HEK293 (cell line): ENCODE measurements around the gene NMNAT3.

Experiments
- CTCF ChIA-PET: fragments of 350-600 bp; formaldehyde crosslinking; extraction: SDS; loops from one replicate; lab custom pipeline; 2021; ENCODE audit warnings: antibody characterized with exemption; lab: Yijun Ruan, JAX
- POLR2A ChIA-PET: fragments of 300-600 bp; formaldehyde crosslinking; extraction: SDS; loops from one replicate; lab custom pipeline; 2020; ENCODE audit warnings: antibody characterized with exemption, inconsistent platforms; lab: Yijun Ruan, JAX
- H3K27ac ChIP-seq: fragments of 200-500 bp; sonication (Bioruptor generic); 2 replicates; pipeline ENCODE4 v1.5.1; 2014; ENCODE audit warnings: low read depth, low read length, control low read depth, inconsistent platforms; ENCODE audit errors: extremely low read depth
- H3K36me3 ChIP-seq, 2 experiments: fragments of 200-500 bp in 1 of 2; sonication (Bioruptor generic) in 1 of 2; 1 replicate in 1 of 2; 2 replicates in 1 of 2; pipeline ENCODE4 v1.5.1; 2014 to 2017; ENCODE audit warnings: inconsistent platforms in 2 of 2, low read length in 2 of 2; ENCODE audit not compliant: control insufficient read depth in 2 of 2, insufficient read depth in 1 of 2
- H3K4me1 ChIP-seq: fragments of 200-500 bp; sonication (Bioruptor generic); 2 replicates; pipeline ENCODE4 v1.5.1; 2014; ENCODE audit warnings: mild to moderate bottlenecking, low read length, inconsistent platforms; ENCODE audit not compliant: control insufficient read depth, insufficient read depth
- H3K4me3 ChIP-seq: 2 replicates; pipeline ENCODE4 v1.5.1; 2011; ENCODE audit warnings: low read depth, mild to moderate bottlenecking, control low read depth, low read length, moderate library complexity
- H3K9me3 ChIP-seq: fragments of 200-500 bp; sonication (Bioruptor generic); 2 replicates; pipeline ENCODE4 v1.5.1; 2014; ENCODE audit warnings: low read depth, low read length, inconsistent platforms; ENCODE audit not compliant: control insufficient read depth, insufficient read depth
- BCL11B ChIP-seq: fragments of 450-650 bp; formaldehyde crosslinking; IDR thresholded peaks from 2 replicates; pipeline ENCODE4 v1.5.1; 2016; ENCODE audit warnings: low read depth, missing biosample characterization, missing genetic modification characterization
- FEZF1 ChIP-seq: fragments of 450-650 bp; formaldehyde crosslinking; IDR thresholded peaks from 2 replicates; pipeline ENCODE4 v1.5.1; 2016; ENCODE audit warnings: missing biosample characterization, missing genetic modification characterization
- KLF7 ChIP-seq: fragments of 450-650 bp; formaldehyde crosslinking; IDR thresholded peaks from 2 replicates; pipeline ENCODE4 v1.5.1; 2016; ENCODE audit warnings: missing biosample characterization, missing genetic modification characterization, borderline replicate concordance
- OSR2 ChIP-seq: fragments of 450-650 bp; formaldehyde crosslinking; IDR thresholded peaks from 2 replicates; pipeline ENCODE4 v1.5.1; 2016; ENCODE audit warnings: missing biosample characterization, missing genetic modification characterization
- PRDM1 ChIP-seq: fragments of 450-650 bp; formaldehyde crosslinking; IDR thresholded peaks from 2 replicates; pipeline ENCODE4; 2016; ENCODE audit warnings: missing biosample characterization, missing genetic modification characterization
- SP2 ChIP-seq: fragments of 450-650 bp; formaldehyde crosslinking; IDR thresholded peaks from 2 replicates; pipeline ENCODE4 v1.5.1; 2016; ENCODE audit warnings: missing biosample characterization, missing genetic modification characterization
- TCF7L2 ChIP-seq: IDR thresholded peaks from 2 replicates; pipeline ENCODE4 v1.6.1; 2011; ENCODE audit warnings: low read depth, mild to moderate bottlenecking, inconsistent platforms, low read length, moderate library complexity, borderline replicate concordance
- ZNF10 ChIP-seq: fragments of 450-650 bp; formaldehyde crosslinking; IDR thresholded peaks from 2 replicates; pipeline ENCODE4 v1.5.1; 2017; ENCODE audit warnings: missing biosample characterization, missing genetic modification characterization
- ZNF121 ChIP-seq: fragments of 450-650 bp; formaldehyde crosslinking; IDR thresholded peaks from 2 replicates; pipeline ENCODE4 v1.5.1; 2016; ENCODE audit warnings: missing biosample characterization, missing genetic modification characterization
- ZNF391 ChIP-seq: fragments of 450-650 bp; formaldehyde crosslinking; IDR thresholded peaks from 2 replicates; pipeline ENCODE4 v1.5.1; 2016; ENCODE audit warnings: low read depth, missing biosample characterization, missing genetic modification characterization, borderline replicate concordance
- ZNF514 ChIP-seq: fragments of 450-650 bp; formaldehyde crosslinking; IDR thresholded peaks from 2 replicates; pipeline ENCODE4 v1.5.1; 2016; ENCODE audit warnings: missing biosample characterization, missing genetic modification characterization
- ZNF544 ChIP-seq: fragments of 450-650 bp; formaldehyde crosslinking; IDR thresholded peaks from 2 replicates; pipeline ENCODE4 v1.5.0; 2017; ENCODE audit warnings: missing biosample characterization, missing genetic modification characterization
- ZNF571 ChIP-seq: fragments of 450-650 bp; formaldehyde crosslinking; IDR thresholded peaks from 2 replicates; pipeline ENCODE4 v1.5.0; 2017; ENCODE audit warnings: missing biosample characterization, missing genetic modification characterization
- ZNF600 ChIP-seq: fragments of 450-650 bp; formaldehyde crosslinking; IDR thresholded peaks from 2 replicates; pipeline ENCODE4 v1.5.1; 2016; ENCODE audit warnings: missing biosample characterization, missing genetic modification characterization
- ZNF791 ChIP-seq: fragments of 450-650 bp; formaldehyde crosslinking; IDR thresholded peaks from 2 replicates; pipeline ENCODE4 v1.5.1; 2016; ENCODE audit warnings: missing biosample characterization, missing genetic modification characterization
- TF ChIP-seq, protein P1 (sequence below): fragments of 450-650 bp; formaldehyde crosslinking; IDR thresholded peaks from 2 replicates; pipeline ENCODE4 v1.5.1; 2016; ENCODE audit warnings: missing biosample characterization, missing genetic modification characterization
- TF ChIP-seq, protein P2 (sequence below): fragments of 450-650 bp; formaldehyde crosslinking; IDR thresholded peaks from 2 replicates; pipeline ENCODE4 v1.5.1; 2017; ENCODE audit warnings: missing biosample characterization, missing genetic modification characterization
- TF ChIP-seq, protein P3 (sequence below): fragments of 450-650 bp; formaldehyde crosslinking; IDR thresholded peaks from 2 replicates; pipeline ENCODE4 v1.5.1; 2016; ENCODE audit warnings: missing biosample characterization, missing genetic modification characterization, borderline replicate concordance
- TF ChIP-seq, protein P4 (sequence below): fragments of 450-650 bp; formaldehyde crosslinking; IDR thresholded peaks from 2 replicates; pipeline ENCODE4 v1.5.1; 2016; ENCODE audit warnings: missing biosample characterization, missing genetic modification characterization
- TF ChIP-seq, protein P5 (sequence below): fragments of 450-650 bp; formaldehyde crosslinking; IDR thresholded peaks from 2 replicates; pipeline ENCODE4 v1.5.1; 2017; ENCODE audit warnings: missing biosample characterization, missing genetic modification characterization

NMNAT3 gene

DNA sequence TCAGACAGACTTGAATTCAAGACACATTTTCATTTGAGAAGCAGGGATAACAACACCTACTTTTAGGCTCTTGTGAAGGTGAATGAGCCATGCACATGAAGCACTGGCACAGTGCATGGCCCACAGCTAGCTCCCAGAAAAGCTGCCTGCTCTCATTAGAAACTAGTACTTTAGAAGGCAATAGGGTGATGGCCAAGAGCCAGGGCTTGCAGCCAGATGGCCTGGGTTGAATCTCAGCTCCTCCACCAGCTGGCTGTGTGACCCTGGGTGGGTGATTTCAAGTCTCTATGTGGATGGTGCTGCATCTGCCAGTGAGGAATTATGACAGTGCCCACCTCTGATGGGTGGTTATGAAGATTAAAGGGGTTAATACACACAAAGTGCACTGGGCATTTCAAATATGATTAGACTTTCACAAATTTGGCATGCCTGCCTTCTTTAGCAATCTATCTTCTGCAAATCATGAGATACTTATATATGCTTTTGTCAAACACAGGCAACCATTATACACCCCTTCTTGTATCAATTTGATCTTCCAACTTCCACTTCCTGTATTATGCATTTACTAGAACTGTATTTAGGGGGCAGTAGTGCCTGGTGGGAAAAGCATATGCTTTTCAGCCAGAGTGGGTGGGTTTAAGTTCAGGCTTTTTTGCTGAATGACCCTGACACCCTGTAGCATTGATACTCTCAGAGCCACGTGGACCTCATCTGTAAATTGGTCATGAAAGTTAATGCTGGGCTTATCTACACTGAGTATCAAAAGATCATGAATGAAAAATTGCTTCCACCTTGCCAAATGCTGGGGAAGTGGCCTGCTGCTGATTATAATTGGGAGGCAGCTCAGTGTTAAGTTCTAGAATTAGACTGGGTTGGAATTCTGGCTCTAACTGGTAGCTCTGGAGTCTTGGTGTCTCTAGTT lies 103.5 kb downstream of the NMNAT3 start (continued):
- TF ChIP-seq, protein P1, sequence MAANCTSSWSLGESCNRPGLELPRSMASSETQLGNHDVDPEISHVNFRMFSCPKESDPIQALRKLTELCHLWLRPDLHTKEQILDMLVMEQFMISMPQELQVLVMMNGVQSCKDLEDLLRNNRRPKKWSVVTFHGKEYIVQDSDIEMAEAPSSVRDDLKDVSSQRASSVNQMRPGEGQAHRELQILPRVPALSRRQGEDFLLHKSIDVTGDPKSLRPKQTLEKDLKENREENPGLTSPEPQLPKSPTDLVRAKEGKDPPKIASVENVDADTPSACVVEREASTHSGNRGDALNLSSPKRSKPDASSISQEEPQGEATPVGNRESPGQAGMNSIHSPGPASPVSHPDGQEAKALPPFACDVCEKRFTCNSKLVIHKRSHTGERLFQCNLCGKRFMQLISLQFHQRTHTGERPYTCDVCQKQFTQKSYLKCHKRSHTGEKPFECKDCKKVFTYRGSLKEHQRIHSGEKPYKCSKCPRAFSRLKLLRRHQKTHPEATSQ: no peak

- H3K36me3 ChIP-seq: no peaks in the 10 kb centered on the region
- ChIA-PET CTCF (no interaction called here), POLR2A (no interaction called here)
Measured at GRCh38 chr3:139572847-139573672, 104.7 kb downstream of the NMNAT3 start.

More at GRCh38 chr3:139572847-139573672, 104.7 kb downstream of the NMNAT3 start:
- Histone ChIP-seq H3K27ac (no peak overlapping the region), H3K4me3 (no peak overlapping the region), H3K9me3 (no peaks in the 10 kb centered on the region), H3K4me1 (no peaks in the 10 kb centered on the region)
- no peak for TF ChIP-seq ZNF600 (tag by site-specific recombination)
- TF ChIP-seq FEZF1 (tag by site-specific recombination): no peak
- no peak for TF ChIP-seq ZNF571 (tag by site-specific recombination)
- no peak for TF ChIP-seq ZNF544
- TF ChIP-seq, protein P2, sequence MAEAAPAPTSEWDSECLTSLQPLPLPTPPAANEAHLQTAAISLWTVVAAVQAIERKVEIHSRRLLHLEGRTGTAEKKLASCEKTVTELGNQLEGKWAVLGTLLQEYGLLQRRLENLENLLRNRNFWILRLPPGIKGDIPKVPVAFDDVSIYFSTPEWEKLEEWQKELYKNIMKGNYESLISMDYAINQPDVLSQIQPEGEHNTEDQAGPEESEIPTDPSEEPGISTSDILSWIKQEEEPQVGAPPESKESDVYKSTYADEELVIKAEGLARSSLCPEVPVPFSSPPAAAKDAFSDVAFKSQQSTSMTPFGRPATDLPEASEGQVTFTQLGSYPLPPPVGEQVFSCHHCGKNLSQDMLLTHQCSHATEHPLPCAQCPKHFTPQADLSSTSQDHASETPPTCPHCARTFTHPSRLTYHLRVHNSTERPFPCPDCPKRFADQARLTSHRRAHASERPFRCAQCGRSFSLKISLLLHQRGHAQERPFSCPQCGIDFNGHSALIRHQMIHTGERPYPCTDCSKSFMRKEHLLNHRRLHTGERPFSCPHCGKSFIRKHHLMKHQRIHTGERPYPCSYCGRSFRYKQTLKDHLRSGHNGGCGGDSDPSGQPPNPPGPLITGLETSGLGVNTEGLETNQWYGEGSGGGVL: no peak
- TF ChIP-seq ZNF514 (tag by site-specific recombination): no peak
- TF ChIP-seq ZNF121 (tag by site-specific recombination): no peak
- no peak for TF ChIP-seq TCF7L2
- TF ChIP-seq KLF7: no peak
- TF ChIP-seq, protein P3, sequence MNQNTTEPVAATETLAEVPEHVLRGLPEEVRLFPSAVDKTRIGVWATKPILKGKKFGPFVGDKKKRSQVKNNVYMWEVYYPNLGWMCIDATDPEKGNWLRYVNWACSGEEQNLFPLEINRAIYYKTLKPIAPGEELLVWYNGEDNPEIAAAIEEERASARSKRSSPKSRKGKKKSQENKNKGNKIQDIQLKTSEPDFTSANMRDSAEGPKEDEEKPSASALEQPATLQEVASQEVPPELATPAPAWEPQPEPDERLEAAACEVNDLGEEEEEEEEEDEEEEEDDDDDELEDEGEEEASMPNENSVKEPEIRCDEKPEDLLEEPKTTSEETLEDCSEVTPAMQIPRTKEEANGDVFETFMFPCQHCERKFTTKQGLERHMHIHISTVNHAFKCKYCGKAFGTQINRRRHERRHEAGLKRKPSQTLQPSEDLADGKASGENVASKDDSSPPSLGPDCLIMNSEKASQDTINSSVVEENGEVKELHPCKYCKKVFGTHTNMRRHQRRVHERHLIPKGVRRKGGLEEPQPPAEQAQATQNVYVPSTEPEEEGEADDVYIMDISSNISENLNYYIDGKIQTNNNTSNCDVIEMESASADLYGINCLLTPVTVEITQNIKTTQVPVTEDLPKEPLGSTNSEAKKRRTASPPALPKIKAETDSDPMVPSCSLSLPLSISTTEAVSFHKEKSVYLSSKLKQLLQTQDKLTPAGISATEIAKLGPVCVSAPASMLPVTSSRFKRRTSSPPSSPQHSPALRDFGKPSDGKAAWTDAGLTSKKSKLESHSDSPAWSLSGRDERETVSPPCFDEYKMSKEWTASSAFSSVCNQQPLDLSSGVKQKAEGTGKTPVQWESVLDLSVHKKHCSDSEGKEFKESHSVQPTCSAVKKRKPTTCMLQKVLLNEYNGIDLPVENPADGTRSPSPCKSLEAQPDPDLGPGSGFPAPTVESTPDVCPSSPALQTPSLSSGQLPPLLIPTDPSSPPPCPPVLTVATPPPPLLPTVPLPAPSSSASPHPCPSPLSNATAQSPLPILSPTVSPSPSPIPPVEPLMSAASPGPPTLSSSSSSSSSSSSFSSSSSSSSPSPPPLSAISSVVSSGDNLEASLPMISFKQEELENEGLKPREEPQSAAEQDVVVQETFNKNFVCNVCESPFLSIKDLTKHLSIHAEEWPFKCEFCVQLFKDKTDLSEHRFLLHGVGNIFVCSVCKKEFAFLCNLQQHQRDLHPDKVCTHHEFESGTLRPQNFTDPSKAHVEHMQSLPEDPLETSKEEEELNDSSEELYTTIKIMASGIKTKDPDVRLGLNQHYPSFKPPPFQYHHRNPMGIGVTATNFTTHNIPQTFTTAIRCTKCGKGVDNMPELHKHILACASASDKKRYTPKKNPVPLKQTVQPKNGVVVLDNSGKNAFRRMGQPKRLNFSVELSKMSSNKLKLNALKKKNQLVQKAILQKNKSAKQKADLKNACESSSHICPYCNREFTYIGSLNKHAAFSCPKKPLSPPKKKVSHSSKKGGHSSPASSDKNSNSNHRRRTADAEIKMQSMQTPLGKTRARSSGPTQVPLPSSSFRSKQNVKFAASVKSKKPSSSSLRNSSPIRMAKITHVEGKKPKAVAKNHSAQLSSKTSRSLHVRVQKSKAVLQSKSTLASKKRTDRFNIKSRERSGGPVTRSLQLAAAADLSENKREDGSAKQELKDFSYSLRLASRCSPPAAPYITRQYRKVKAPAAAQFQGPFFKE (tag by site-specific recombination): no peak
- no peak for TF ChIP-seq ZNF791 (tag by site-specific recombination)
- TF ChIP-seq OSR2 (tag by site-specific recombination): no peak
- no peak for TF ChIP-seq ZNF391 (tag by site-specific recombination)
- TF ChIP-seq, protein P4, sequence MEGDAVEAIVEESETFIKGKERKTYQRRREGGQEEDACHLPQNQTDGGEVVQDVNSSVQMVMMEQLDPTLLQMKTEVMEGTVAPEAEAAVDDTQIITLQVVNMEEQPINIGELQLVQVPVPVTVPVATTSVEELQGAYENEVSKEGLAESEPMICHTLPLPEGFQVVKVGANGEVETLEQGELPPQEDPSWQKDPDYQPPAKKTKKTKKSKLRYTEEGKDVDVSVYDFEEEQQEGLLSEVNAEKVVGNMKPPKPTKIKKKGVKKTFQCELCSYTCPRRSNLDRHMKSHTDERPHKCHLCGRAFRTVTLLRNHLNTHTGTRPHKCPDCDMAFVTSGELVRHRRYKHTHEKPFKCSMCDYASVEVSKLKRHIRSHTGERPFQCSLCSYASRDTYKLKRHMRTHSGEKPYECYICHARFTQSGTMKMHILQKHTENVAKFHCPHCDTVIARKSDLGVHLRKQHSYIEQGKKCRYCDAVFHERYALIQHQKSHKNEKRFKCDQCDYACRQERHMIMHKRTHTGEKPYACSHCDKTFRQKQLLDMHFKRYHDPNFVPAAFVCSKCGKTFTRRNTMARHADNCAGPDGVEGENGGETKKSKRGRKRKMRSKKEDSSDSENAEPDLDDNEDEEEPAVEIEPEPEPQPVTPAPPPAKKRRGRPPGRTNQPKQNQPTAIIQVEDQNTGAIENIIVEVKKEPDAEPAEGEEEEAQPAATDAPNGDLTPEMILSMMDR (tag by site-specific recombination): no peak
- TF ChIP-seq ZNF10 (tag by site-specific recombination): no peak
- no peak for TF ChIP-seq SP2 (tag by site-specific recombination)
- no peak for TF ChIP-seq BCL11B
- TF ChIP-seq PRDM1 (tag by site-specific recombination): no peak
- TF ChIP-seq, protein P5, sequence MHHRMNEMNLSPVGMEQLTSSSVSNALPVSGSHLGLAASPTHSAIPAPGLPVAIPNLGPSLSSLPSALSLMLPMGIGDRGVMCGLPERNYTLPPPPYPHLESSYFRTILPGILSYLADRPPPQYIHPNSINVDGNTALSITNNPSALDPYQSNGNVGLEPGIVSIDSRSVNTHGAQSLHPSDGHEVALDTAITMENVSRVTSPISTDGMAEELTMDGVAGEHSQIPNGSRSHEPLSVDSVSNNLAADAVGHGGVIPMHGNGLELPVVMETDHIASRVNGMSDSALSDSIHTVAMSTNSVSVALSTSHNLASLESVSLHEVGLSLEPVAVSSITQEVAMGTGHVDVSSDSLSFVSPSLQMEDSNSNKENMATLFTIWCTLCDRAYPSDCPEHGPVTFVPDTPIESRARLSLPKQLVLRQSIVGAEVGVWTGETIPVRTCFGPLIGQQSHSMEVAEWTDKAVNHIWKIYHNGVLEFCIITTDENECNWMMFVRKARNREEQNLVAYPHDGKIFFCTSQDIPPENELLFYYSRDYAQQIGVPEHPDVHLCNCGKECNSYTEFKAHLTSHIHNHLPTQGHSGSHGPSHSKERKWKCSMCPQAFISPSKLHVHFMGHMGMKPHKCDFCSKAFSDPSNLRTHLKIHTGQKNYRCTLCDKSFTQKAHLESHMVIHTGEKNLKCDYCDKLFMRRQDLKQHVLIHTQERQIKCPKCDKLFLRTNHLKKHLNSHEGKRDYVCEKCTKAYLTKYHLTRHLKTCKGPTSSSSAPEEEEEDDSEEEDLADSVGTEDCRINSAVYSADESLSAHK (tag by site-specific recombination): no peak
